Endothelial cell of umbilical vein (primary cell): ENCODE results near the gene MRGPRG.
"Not testable (repeated sequence)": the region's sequence is repeated elsewhere in the genome, so short reads cannot be mapped to it uniquely, and the experiment has no call there.

ENCODE experiments used
- CTCF ChIP-seq, 2 donors: IDR thresholded peaks; 1 replicate in 1 of 2; 2 replicates in 1 of 2; pipeline ENCODE4 v1.5.1; 2011; ENCODE audit warnings: low read length in 2 of 2, mild to moderate bottlenecking in 2 of 2, moderate library complexity in 2 of 2, control low read depth in 1 of 2, inconsistent platforms in 1 of 2, low read depth in 1 of 2; ENCODE audit not compliant: insufficient read depth in 1 of 2; ENCODE audit errors: extremely low read depth in 1 of 2
- FOS ChIP-seq: IDR thresholded peaks from 2 replicates; pipeline ENCODE4 v1.6.1; 2011; ENCODE audit warnings: mild to moderate bottlenecking, low read length, moderate library complexity, borderline replicate concordance; ENCODE audit not compliant: insufficient read depth
- JUN ChIP-seq: IDR thresholded peaks from 2 replicates; pipeline ENCODE4 v1.6.1; 2011; ENCODE audit warnings: borderline replicate concordance, low read depth; ENCODE audit not compliant: insufficient read length, insufficient read depth
- MAX ChIP-seq: IDR thresholded peaks from 2 replicates; pipeline ENCODE4 v1.6.1; 2011; ENCODE audit not compliant: insufficient read depth, insufficient read length
- POLR2A ChIP-seq: IDR thresholded peaks from 2 replicates; pipeline ENCODE4 v1.6.1; 2012; ENCODE audit warnings: low read depth, mild to moderate bottlenecking, control low read depth, low read length
- POLR2AphosphoS5 ChIP-seq: IDR thresholded peaks from 2 replicates; pipeline ENCODE4 v1.6.1; 2012; ENCODE audit warnings: low read depth, mild to moderate bottlenecking, control low read depth, low read length, moderate library complexity; ENCODE audit not compliant: insufficient read depth

GRCh38 chr11:3255241-3255640 is 36.6 kb upstream of the MRGPRG start:
- not testable (repeated sequence) for TF ChIP-seq POLR2AphosphoS5; MAX; CTCF (IDR thresholded peaks at IDR 0.05; ENCODE audit: extremely low read depth in 1 of 2, insufficient read depth in 1 of 2, low read depth in 1 of 2, low read length in 2 of 2); POLR2A; FOS; JUN
